Fibroblast of skin of right biceps (primary cell): ENCODE measurements around the gene LCN15.

ENCODE experiments used
- DNase-seq: peaks from one replicate; pipeline ENCODE4 v3.0.0-alpha.2; 2013

The LCN15 gene

DNA sequence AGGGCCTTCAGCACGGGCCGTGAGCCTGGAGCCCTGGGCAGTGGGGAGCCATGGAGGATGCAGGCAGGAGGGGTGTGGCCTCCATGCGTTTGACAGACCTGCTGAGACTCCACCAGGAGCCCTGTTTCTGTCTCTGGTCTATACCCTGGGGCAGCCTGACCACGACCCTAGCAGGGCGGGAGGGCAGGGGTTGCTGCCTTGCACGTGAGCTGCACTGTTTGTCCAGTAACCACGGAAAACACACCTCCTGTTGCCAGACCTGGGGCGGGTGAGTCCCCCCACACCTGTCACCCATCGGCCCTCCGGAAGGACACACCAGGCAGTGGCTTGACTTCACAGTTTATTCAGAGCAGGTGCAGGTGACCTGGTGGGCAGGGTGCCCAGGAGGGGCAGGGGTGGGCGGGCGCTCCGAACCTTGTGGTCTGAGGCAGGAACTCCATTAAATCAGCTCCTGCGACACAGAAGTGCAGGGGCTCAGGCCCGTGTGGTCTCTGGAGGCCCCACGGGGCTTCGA is 10.2 kb downstream of the LCN15 start:
- DNase-seq, result no peak

DNA sequence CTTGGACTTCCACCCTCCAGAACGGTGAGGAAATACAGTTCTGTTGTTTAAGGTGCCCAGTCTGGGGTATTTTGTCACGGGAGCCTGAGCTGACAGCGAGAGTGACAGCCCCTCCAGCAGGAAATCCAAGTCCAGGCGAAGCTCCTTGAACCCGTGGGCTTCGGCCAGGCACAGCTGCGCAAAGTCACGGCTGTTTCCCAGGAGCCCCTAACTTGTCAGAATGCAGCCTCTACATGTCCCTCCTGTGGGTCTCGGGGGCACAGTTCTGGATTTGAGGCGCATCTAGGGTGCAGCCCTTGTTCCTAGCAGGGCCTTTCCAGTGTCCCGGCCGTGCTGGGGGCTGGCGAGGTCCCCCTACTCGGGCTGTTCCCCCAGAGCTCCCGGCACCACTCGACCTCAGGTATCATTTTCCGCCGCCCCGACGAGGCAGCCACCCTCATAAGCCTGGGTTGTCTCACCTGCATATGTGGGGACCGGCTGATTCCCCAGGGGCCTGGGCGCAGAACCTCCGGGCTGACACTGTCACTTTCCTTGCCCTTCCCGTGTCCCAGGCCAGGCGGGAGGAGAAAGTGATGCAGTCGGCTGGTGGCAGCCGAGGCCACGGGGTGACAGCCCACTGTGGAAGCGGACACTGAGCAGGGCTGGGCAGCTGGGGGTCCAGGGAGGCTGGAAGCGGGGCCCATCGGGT is 10.8 kb downstream of the LCN15 start:
- DNase-seq, result no peak

DNA sequence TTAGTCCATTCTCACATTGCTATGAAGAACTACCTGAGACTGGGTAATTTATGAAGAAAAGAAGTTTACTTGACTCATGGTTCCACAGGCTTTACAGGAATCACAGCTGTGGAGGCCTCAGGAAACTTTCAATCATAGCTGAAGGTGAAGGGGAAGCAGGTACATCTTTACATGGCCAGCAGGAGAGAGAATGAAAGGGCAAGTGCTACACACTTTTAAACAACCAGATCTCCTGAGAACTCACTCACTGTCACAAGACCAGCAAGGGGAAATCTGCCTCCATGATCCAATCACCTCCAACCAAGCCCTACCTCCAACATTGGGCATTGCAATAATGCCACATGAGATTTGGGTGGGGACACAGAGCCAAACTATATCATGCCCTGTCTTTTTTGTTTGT is 12.5 kb downstream of the LCN15 start:
- no peak for DNase-seq

DNA sequence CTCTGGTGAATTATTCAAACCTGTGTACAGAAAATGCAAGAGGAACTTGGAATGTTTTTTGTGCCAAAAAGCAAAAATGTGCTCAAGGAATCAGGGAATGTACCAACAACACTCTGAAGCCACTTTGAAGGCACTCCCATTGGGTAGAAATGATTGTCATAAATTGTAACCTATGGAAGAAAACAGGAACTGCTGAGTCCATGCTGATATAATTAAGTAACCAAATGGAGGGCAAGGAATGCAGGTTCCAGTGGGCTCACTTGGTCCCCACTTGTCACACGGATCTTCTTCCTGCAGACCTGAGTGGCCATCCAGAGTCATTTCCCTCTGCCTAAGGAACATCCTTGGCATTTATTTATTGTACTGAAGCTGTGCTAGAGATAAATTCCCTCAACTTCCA is 13.1 kb downstream of the LCN15 start:
- DNase-seq, result no peak

DNA sequence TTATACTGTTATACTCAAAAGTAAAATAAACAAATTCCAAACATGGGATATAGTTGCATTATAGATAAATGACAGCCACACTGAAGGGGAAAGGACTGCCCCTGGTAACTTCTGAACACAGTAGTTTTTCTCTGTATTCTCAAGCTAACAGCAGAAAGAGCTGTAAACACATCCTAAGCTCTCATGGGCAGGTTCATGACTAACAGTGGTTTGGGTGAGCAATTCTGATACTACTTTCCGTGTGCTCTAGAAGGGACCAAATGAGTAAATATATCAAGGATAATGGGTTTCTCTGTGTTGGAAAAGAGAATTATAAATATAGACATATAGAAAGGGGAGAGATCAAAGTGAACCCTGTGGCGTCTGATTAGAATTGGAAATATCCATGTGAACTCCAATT is 13.8 kb downstream of the LCN15 start:
- peak; percentile 8 for DNase-seq

DNA sequence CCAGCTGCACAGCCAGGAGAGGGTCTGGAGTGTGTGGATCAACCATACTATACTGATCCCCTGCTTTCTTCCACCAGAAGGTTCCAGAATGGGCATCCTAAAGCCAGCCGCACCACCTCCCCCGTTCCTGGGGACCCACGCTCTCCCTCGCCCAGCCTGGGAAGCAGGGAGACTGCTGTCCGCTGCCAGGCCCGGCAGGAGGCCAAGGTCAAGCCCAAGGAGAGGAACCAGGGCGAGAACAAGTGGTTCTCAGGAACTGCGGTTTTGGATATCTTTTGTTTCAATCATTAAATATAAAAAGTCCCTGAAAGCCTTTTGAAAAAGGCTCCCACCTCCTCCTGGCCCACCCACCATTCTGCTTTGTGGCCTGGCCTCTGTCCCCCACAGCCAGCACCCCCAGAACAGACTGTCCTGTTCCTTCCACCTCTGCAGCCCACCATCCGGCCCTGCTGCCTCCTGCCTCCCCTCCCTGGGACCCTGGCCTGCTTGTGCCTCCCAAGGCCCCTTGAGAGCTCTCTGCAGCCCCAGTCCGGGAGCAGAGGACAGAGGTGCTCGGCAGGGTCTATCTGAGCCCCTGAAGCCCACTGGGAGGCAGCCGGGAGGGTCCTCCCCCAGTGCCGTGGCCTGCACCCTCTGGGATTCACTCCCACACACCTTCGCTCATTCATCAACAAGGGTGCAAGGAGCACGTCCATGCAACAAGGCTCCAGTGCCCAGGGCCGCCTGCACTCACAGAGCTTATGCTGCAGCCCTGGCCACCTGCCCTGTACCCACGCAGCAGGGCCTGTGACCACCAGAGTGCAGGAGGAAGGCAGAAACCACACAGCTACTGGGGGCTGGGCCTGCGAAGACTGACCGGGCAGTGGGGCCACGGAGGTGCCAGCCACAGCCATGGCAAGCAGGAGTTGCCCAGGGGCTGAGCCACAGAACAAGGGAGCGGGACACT is 15.4 kb downstream of the LCN15 start:
- no peak for DNase-seq

DNA sequence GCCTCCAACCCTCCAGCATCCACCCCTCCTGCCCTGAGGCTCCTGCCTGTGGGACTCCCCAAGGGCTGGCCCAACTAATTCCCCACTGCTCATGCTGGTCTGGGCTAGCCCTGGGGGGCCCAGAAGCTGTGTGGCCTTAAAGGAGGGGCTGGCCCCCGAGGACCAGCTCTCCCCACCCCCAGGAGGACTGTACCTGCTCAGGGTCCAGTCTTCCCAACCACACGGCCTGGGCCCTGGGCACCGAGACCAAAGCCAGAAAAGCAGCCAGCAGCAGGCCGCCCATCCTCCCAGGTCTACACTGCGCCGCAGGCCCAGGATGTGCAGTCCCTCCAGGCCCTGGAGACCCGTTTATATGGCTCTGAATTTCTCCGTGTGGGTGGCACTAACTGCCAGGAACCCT is 16.1 kb downstream of the LCN15 start, which contains the start of gene LCN6:
Gene LCN6 (minus strand): TSS at position 325 of the 400 bp plus-strand sequence. CDS start 42 bp downstream, at position 283.
- no peak for DNase-seq

DNA sequence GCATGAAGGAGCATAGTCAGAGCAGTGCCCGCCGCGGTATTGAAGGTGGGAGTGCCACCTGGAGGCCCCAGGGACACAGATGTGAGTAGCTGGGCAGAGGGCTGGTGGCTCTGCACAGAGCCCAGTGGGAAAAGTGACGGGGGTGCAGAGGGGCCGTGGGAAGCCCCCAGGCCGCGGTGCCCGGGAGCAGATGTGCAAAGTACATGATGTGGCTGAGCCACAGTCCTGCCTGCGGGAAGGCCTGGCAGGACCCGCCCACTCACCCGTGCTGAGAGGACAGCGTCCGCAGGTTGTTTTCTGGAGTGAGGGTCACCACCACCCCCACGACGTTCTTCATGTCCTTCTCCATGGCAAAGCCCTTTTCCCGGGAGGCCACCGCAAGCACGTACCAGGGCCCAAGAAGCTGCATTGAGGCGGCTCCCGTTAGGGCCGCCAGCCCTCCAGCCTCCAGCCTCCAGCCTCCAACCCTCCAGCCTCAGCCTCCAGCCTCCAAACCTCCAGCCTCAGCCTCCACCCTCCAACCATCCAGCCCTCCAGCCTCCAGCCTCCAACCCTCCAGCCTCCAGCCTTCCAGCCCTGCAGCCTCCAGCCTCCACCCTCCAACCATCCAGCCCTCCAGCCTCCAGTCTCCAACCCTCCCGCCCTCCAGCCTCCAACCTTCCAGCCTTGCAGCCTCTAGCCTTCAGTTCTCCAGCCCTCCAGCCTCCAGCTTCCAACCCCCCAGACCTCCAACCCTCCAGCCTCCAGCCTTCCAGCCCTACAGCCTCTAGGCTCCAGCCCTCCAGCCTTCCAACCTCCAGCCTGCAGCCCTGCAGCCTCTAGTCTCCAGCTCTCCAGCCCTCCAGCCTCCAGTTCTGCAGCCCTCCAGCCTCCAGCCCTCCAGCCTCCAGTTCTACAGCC is 16.9 kb downstream of the LCN15 start:
- DNase-seq, result no peak

DNA sequence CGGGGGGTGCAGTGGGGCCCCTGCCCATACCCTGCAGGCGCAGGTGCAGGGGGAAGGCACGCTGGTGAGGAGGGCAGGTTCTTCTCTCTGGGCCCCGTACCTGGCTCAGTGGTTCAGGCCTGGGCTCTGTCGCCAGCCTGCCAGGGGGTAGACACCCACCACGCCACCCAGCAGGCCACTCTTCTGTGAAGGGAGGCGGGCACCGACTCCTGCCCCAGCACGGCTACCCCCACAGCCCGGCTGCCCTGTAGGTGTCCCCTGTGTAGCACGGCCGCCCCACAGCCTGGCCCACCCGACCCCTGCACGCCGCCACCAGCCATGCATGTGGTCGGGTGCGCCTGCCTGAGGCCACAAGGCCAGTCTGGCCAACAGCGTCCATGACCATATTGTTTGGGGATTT is 17.7 kb downstream of the LCN15 start:
- DNase-seq, result no peak

DNA sequence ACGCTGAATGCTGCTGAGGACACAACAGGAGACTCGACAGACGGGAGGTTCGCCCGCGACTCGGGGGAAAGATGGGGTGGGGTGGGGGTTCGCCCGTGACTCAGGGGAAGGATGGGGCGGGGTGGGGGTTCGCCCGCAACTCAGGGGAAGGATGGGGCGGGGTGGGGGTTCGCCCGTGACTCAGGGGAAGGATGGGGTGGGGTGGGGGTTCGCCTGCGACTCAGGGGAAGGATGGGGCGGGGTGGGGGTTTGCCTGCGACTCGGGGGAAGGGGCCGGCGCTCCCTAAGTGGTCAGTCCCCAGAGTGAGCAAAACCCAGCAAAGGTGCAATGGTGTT is 18.2 kb downstream of the LCN15 start:
- no peak for DNase-seq

DNA sequence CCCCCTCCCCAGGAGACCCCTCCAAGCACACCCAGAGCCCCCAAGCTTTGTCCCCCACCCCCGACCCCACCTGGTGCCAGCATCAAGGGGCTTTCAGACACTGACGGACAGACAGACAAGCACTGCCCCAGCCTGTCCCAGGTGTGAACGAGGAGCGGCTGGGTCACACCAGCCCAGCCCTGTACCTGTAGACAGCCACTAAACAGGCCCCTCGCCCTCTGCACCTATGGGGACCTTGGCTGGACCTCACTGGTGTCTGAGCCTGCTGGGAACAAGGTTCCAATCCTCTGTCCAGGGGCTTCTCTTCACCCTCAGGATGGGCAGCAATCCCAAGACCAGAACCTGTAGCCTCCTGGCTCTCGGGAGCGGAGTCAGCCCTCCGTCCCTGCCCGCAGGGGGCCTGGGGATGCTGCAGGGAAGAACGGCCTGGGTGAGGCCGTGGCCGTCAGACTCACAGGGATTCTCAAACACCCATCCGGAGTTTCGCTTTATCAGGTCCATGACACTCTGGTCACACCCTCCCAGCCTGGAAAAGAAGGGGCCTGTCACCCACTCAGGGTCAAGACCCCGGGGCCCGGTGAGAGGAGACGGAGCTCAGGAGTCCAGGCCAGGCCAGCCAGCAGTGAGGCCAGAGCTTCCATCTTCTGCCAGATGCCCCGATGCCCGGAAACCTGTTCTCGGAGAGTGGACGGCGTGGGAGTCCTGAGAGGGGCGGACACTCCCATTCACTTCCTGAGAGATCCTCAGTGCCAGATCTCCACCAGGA is 18.7 kb downstream of the LCN15 start:
- DNase-seq, result no peak

DNA sequence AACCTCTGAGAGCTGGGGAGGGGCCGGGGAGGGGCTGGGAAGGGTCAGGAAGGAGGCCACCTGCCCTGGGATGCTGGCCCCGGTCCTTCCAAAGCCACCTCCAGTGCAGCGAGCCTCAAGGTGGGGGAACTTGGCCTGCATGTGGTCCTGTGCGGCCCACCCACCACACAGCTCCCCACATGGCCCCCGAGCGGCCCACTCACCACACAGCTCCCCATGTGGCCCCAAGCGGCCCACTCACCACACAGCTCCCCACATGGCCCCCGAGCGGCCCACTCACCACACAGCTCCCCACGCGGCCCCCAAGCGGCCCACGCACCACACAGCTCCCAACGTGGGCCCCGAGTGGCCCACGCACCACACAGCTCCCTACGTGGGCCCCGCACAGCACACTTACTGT is 19.5 kb downstream of the LCN15 start:
- no peak for DNase-seq

DNA sequence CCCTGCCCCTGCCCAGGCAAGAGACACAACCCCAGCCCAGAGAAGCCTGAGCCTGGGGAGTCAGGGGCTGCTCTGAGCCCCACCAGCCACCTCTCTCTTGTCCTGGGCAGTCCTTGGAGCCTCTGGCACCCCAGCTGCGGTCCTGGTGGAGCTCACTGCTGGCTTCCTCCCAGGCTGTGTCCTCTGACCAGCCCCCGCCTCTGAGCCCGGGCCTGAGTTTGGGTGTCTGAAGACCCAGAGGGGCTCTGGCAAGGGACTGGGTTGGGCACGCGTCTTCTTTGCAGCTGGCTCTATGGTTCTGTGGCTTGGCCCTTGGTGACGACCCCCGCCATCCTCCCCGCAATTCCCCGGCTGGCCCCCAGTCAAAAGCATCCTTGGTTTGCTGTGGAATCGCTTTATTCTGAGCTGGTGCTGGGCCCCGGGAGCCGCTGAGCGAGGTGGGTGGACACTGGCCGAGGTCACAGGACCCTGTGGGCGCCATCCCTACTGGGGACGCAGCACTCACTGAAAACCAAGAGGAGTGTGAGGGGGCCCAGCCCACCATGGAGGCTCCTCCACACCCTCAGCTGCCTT is 20.6 kb downstream of the LCN15 start:
- no peak for DNase-seq

DNA sequence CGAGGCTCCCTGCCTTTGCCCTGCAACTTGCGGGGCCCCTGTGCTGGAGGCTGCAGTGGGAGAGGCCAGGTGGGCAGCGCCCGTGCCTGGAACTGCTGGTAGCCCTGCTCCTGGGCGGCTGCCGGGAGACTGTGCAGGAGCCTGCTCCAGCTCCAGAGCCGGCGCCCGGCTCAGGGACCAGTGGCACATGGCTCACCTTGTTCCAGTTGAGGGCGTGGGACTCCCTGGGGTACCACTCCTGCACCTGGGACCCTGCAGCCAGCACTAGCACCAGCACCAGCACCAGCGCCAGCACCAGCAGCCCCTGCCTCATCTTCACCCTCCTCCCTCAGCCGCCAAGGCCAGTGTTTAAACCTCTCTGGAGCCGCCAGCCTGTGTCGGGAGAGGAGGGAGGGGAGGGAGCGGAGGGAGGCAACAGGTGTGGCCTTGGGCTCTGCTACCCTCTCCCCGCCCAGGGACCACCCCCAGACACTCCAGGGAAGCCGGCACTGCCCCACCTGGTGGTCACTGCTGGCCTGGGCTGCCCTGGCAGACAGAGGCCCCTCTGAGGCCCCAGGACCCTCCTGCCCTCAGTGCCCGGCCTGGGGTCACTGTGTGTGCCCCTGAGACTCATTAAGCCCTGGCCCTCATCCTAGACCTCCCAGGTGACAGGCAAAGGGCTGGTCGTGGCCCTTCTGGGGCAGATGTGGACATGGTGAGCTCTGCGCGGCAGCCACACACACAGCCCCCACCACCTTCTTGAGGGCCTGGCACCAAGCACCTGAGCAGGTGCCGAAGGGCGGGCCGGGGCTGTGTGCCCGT is 21.5 kb downstream of the LCN15 start, which contains the start of gene LCN10:
Gene LCN10 (minus strand): TSS at position 350 of the 801 bp plus-strand sequence. CDS start 37 bp downstream, at position 313.
- DNase-seq, result no peak

DNA sequence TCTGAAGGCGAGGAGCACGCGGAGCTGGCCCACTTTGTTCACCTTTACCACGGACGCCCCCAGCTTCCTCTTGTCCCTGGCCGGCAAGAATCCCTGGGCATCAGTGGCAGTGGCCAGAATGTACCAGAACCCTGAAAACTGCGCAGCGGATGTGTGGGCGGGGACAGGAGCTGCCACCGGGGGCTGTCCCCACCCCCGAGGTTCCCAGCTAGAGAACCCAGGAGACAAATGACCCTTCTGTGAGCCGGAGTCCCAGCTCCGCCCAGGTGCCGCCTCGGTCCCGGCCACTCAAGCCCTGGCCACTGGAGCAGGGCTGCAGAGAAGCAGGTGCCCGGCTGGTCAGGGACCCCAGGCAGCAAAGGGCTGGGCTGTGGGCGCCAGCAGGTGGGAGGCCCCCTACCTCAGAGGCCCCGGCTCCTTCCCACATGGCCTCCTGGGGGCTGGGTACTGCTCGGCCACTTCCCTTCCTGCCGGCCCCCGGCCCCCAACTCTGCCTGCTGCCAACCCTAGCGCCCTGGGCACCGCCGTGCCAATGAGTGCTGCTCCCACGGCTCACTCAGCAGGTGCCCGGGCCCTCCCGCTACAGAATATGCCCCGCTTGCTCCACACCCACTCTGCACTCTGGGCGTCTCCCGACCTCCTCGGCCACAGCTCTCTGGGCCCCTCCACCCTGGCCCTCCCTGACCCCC is 22.3 kb downstream of the LCN15 start:
- no peak for DNase-seq

DNA sequence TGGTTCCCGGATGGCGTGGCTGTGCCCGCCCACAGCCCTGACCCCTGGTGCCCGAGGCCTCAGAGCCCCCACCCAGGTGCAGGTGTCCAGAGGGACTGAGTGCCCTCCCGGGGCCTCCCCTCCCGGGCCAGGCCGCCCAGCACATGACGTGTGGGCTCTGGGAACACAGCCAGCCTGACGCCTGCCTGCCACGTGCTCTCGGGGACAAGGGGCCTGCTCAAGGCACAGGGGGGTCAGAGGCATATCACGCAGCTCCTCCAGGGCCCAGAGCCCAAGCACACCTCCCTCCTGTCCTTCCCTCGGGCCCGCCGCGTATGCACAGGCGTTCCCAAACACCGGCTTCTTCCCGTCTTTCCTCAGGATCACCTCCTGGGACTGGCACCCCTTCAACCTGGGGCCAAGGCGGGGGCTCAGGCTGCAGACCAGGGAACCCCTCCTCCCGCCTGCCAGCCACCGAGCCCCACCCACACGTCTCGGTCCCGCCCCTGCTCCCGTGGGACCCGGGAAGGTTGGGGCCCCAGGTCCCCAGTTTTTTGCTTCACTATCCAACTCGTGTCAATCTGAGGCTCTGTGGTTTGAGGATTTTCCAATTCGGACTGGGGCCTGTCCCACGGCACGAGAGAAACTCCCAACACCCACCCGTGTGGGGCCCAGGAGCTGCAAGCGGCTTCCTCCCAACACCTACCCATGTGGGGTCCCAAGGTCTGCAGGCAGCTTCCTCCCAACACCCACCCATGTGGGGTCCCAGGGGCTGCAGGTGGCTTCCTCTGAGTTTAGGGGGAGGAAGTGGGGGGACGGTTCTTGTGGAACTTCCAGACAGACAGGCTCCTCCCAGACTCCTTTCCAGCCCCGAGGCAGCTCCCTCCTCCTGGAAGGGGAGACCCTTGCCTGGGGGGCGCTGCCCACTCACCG is 23.1 kb downstream of the LCN15 start:
- DNase-seq, result no peak

DNA sequence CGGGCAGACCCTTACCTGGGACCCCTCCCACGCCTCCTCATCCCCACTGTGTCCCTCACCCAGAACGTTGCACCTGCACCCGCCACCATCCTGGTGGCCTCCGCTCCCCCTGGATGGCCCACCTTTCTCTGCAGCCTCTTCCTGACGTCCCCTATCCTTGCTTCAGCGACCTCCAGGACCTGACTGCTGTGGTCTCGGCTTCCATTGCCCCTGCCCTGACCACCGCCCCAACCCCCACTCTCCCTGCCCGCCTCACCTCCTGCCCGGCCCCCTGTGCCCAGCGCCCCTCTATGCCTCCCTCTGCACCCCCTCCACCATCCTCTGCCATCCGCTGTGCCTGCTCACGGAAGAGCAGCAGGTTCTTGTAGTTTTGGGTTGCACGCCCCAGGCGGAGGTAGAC is 23.8 kb downstream of the LCN15 start:
- DNase-seq, result no peak

DNA sequence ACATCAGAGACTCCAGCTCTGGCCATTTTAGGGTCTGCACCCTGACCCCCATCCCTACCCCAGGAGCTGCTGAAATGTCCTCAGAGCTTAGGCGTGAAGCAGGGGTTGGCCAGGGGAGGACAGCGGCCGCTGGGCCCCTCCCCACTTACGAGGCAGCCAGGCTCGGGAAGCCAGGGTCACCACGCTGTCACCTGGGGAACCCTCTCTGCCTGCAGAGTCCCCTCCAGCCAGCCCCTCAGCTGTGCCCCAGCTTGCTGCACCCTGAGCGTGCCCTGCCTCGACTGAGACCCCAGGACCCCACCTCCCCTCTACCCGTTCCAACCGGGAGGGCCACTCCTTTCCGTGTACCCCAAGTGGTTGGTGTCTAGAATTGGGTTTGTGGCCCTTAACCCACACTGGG is 24.2 kb downstream of the LCN15 start:
- no peak for DNase-seq

DNA sequence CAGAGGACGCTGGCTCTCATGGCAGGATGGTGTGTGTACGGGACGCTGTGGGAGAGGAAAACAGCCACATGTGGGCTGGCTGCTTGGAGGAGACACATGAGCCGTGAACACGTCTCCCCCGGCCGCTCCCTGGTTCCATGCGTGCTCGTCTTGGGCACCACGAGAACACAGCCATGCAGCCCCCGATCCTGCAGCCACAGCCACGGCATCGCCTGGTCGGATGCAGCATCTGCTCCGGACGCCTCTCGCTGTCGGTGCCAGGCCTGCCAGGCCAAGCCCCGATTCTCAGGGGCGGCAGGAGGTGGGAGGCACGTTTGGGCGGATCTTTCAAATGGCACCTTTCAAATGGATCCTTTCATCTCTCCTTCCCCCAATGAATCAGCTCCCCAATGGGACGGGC is 24.8 kb downstream of the LCN15 start:
- DNase-seq, result no peak
